Endodermal cell (in vitro differentiated cells): ENCODE data around the gene DFFB. TPM values are rescaled to one million over a fixed set of nuclear protein-coding genes. Genes with fewer than 3 reads are reported as not detected.

ENCODE experiments used
- DNase-seq: peaks from one replicate; pipeline ENCODE4 v3.0.0-alpha.2; 2017
- H3K27ac ChIP-seq: 2 replicates; pipeline ENCODE4 v1.5.1; 2013; ENCODE audit warnings: mild to moderate bottlenecking, low read depth, low read length, moderate library complexity
- H3K27me3 ChIP-seq: 2 replicates; pipeline ENCODE4 v1.6.1; 2013; ENCODE audit warnings: mild to moderate bottlenecking, low read length, moderate library complexity; ENCODE audit not compliant: insufficient read depth, control insufficient read depth, poor library complexity, severe bottlenecking
- H3K36me3 ChIP-seq: 2 replicates; pipeline ENCODE4 v1.7.0; 2013; ENCODE audit warnings: mild to moderate bottlenecking, low read length, moderate library complexity; ENCODE audit not compliant: control insufficient read depth, insufficient read depth
- H3K4me1 ChIP-seq: one replicate; pipeline ENCODE4 v1.7.0; 2013; ENCODE audit warnings: low read length; ENCODE audit not compliant: control insufficient read depth, insufficient read depth
- H3K4me3 ChIP-seq: 2 replicates; pipeline ENCODE4 v1.5.1; 2013; ENCODE audit warnings: mild to moderate bottlenecking, low read length, moderate library complexity
- H3K9ac ChIP-seq: 2 replicates; pipeline ENCODE4 v1.6.1; 2013; ENCODE audit warnings: mild to moderate bottlenecking, low read length, moderate library complexity; ENCODE audit not compliant: poor library complexity, severe bottlenecking; ENCODE audit errors: extremely low read depth
- H3K9me3 ChIP-seq: 2 replicates; pipeline ENCODE4 v1.6.1; 2013; ENCODE audit warnings: mild to moderate bottlenecking, low read length, moderate library complexity; ENCODE audit not compliant: control insufficient read depth
- H3K27ac Mint-ChIP-seq: 2 replicates; pipeline ENCODE4 v1.8.0; 2020; ENCODE audit warnings: mixed read lengths
- H3K27me3 Mint-ChIP-seq: 2 replicates; pipeline ENCODE4 v1.8.0; 2021; ENCODE audit warnings: mild to moderate bottlenecking, mixed read lengths; ENCODE audit not compliant: insufficient read depth
- H3K36me3 Mint-ChIP-seq: 2 replicates; pipeline ENCODE4 v1.8.0; 2020; ENCODE audit warnings: low read depth, mixed read lengths
- H3K4me1 Mint-ChIP-seq: 2 replicates; pipeline ENCODE4 v1.8.0; 2020; ENCODE audit warnings: mixed read lengths
- H3K4me3 Mint-ChIP-seq: 2 replicates; pipeline ENCODE4 v1.8.0; 2020; ENCODE audit warnings: mild to moderate bottlenecking, moderate library complexity, mixed read lengths
- H3K9me3 Mint-ChIP-seq: 2 replicates; pipeline ENCODE4 v1.8.0; 2020; ENCODE audit warnings: mild to moderate bottlenecking, mixed read lengths
- CTCF ChIP-seq: fragments of 200-600 bp; sonication (generic); conservative IDR thresholded peaks from 2 replicates; pipeline ENCODE4 v1.5.0; 2021; ENCODE audit warnings: antibody characterized with exemption, mild to moderate bottlenecking
- WGBS, 2 experiments: methylation state at CpG; one replicate each; pipeline versions ENCODE4 v1.1.5 to v1.1.7; 2013; ENCODE audit warnings: missing lambda C conversion rate in 2 of 2, mixed read lengths in 1 of 2; ENCODE audit not compliant: insufficient coverage in 1 of 2, insufficient read length in 1 of 2; 5-methylcytosine and 5-hydroxymethylcytosine counted together
- total RNA-seq, 2 donors: library from RNA; stranded (reverse); fragmentation: NEBNext Ultra II Directional in 1 of 2; extraction: Animal tissue kit (Norgen Biotek cat#: 25700) in 1 of 2; gene quantifications; 2 replicates in 1 of 2; 3 replicates in 1 of 2; pipeline ENCODE4 v1.2.1, GENCODE V29; 2021

The DFFB gene
- total RNA-seq, 2 donors from 2014 or later: 7.2 to 7.6 TPM

GRCh38 chr1:3900150-3900968 is 43.1 kb downstream of the DFFB start, which contains the start of gene C1orf174:
TSS of gene C1orf174 (minus strand) at chr1:3900272. CDS start at chr1:3900186, 86 bp downstream.
- no peak for TF ChIP-seq CTCF
- Mint-ChIP-seq H3K4me1 (peaks cover 15% of the 10 kb centered on the region), H3K9me3 (peaks cover 8% of the 10 kb centered on the region), H3K27ac (peak within 1 kb of the TSS; percentile 99), H3K36me3 (peaks cover 8% of the 10 kb centered on the region), H3K27me3 (no peaks in the 10 kb centered on the region), H3K4me3 (peak within 1 kb of the TSS; percentile 83)
- H3K9me3 ChIP-seq: peaks cover 12% of the 10 kb centered on the region
- peaks cover 7% of the 10 kb centered on the region for H3K4me1 ChIP-seq
- H3K4me3 ChIP-seq: peak within 1 kb of the TSS; percentile 94
- H3K27me3 ChIP-seq: no peaks in the 10 kb centered on the region
- H3K27ac ChIP-seq: peak within 1 kb of the TSS; percentile 98
- WGBS, 2 experiments: 0% methylated on average over 1 to 57 of the region's 58 CpGs
- peak within 1 kb of the TSS; percentile 94 for H3K9ac ChIP-seq
- peak; percentile 98 for DNase-seq
- peaks cover 9% of the 10 kb centered on the region for H3K36me3 ChIP-seq

DNA sequence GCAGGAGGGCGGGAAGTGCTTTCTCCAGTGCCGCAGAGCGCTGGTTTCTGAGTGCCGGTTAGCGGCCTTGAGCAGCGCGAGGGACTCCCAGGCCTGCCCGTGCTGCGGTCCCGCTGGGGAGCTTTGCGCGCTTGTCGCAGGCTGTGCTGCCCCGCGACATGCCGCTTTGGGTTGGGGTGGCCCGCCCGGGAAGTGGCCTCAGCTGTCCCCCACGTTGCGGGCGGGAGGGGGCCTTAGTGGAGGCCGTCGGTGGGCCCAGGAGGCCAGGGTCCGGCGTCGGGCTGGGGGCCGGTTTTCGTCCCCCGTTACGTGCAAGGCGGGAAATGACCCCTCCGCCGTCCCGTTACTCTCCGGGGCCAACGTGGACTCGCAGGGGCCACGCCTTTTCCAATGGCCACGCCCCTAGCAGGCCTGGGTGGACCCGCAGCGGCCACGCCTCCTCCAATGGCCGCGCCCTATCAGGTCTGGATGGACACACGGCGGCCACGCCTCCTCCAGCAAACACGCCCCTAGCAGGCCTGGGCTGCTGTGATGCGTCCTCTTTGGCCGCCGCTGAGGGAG is 43.8 kb downstream of the DFFB start:
- peaks cover 6% of the 10 kb centered on the region for H3K36me3 Mint-ChIP-seq
- Histone ChIP-seq H3K4me1 (peaks cover 7% of the 10 kb centered on the region), H3K27ac (peak overlapping the region; percentile 98), H3K9me3 (peaks cover 12% of the 10 kb centered on the region), H3K9ac (peak overlapping the region; percentile 94), H3K4me3 (peak overlapping the region; percentile 94), H3K36me3 (peaks cover 3% of the 10 kb centered on the region), H3K27me3 (no peaks in the 10 kb centered on the region)
- peak overlapping the region; percentile 83 for H3K4me3 Mint-ChIP-seq
- peaks cover 8% of the 10 kb centered on the region for H3K9me3 Mint-ChIP-seq
- no peaks in the 10 kb centered on the region for H3K27me3 Mint-ChIP-seq
- peak; percentile 99 for DNase-seq
- peaks cover 15% of the 10 kb centered on the region for H3K4me1 Mint-ChIP-seq
- H3K27ac Mint-ChIP-seq: peak overlapping the region; percentile 99
- WGBS, 2 experiments: 0% methylated on average over 17 to 51 of the region's 51 CpGs
- no peak for TF ChIP-seq CTCF

- no peaks in the 10 kb centered on the region for H3K27me3 ChIP-seq
- no peak overlapping the region for H3K4me3 Mint-ChIP-seq
- peaks cover 12% of the 10 kb centered on the region for H3K9me3 ChIP-seq
- TF ChIP-seq CTCF: no peak
- no peak overlapping the region for H3K27ac Mint-ChIP-seq
- peaks cover 3% of the 10 kb centered on the region for H3K36me3 Mint-ChIP-seq
- peaks cover 8% of the 10 kb centered on the region for H3K9me3 Mint-ChIP-seq
- no peaks in the 10 kb centered on the region for H3K27me3 Mint-ChIP-seq
- no peak overlapping the region for H3K4me3 ChIP-seq
- WGBS, 2 experiments: 96 to 98% methylated on average over 8 to 15 of the region's 15 CpGs
- no peak overlapping the region for H3K27ac ChIP-seq
- peaks cover 7% of the 10 kb centered on the region for H3K4me1 ChIP-seq
- H3K9ac ChIP-seq: no peak overlapping the region
- H3K4me1 Mint-ChIP-seq: peaks cover 15% of the 10 kb centered on the region
- DNase-seq: no peak
- H3K36me3 ChIP-seq: peaks cover 3% of the 10 kb centered on the region
Measured at GRCh38 chr1:3902111-3902511, 44.8 kb downstream of the DFFB start.
